ENCODE results near the gene RAP1B. TPM values are rescaled to one million over a fixed set of nuclear protein-coding genes. Genes with fewer than 3 reads are reported as not detected.
A peak's percentile ranks its signal among the peaks of the same experiment; 100 is the strongest.
"Not testable (repeated sequence)": the region's sequence is repeated elsewhere in the genome, so short reads cannot be mapped to it uniquely, and the experiment has no call there.

RAP1B gene
- total and polyA plus RNA-seq, 9 of the 15 experiments (the other 6 are each of a cell fraction or from before 2014, with no cell fraction given): 107 to 309 (median 170) TPM

GRCh38 chr12:68636268-68636667 is 25.6 kb downstream of the RAP1B start:
- Histone ChIP-seq H3K9me3 (replicated peaks; ENCODE audit: control insufficient read depth, insufficient read depth, low read depth, low read length) (no peaks in the 10 kb centered on the region), H3K9me1 (ENCODE audit: control insufficient read depth, insufficient read depth, low read length) (no peaks in the 10 kb centered on the region), H3K27ac (ENCODE audit: extremely low read depth, low read depth, low read length) (no peak overlapping the region; the same call in 2 of the 3 replicates), H3K4me2 (ENCODE audit: insufficient read depth, low read length) (no peak overlapping the region), H3K4me1 (replicated peaks in 1 of 2; ENCODE audit: control insufficient read depth in 2 of 2, insufficient read depth in 2 of 2, low read length in 2 of 2) (no peaks in the 10 kb centered on the region), H3K27me3 (ENCODE audit: control insufficient read depth in 2 of 2, insufficient read depth in 2 of 2, low read length in 2 of 2) (no peaks in the 10 kb centered on the region), H2AFZ (ENCODE audit: low read depth, low read length) (no peak overlapping the region), H3K36me3 (ENCODE audit: control insufficient read depth, insufficient read depth, low read length) (peaks cover 36% of the 10 kb centered on the region; the same call in 2 of the 3 replicates), H3K9ac (ENCODE audit: insufficient read depth in 1 of 2, low read depth in 2 of 2, low read length in 2 of 2) (no peak overlapping the region), H3K79me2 (ENCODE audit: control insufficient read depth, insufficient read depth, low read length) (peaks cover 98% of the 10 kb centered on the region), H3K4me3 (no peak overlapping the region), H4K20me1 (replicated peaks; ENCODE audit: control insufficient read depth, insufficient read depth, low read length) (peaks cover 8% of the 10 kb centered on the region; the same call in 1 of the 2 replicates)
- DNase-seq (ENCODE audit: extremely low read depth in 1 of 4, low spot score in 3 of 4) (no peak), FAIRE-seq (no peak), ATAC-seq (peak; percentile 46)
- ChIA-PET CTCF (ENCODE audit: low intra/inter-chr PET ratio) (no interaction called here), POLR2A (no interaction called here)
- no TSS peak for BruUV-seq (replicated peaks)
- in situ Hi-C loops (cut with MboI): no loop called here
- 63% methylated on average over 2 of the region's 2 CpGs for WGBS (ENCODE audit: insufficient coverage, low coverage, missing lambda C conversion rate)
- intact Hi-C loops (cut with micrococcal nuclease): no loop called here
- TF ChIP-seq ADNP (tag; IDR thresholded peaks at IDR 0.05): no peak
- TF ChIP-seq, protein P1, sequence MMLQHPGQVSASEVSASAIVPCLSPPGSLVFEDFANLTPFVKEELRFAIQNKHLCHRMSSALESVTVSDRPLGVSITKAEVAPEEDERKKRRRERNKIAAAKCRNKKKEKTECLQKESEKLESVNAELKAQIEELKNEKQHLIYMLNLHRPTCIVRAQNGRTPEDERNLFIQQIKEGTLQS (IDR thresholded peaks at IDR 0.05): peak; percentile 37; the same call in 1 of the 2 replicates
- TF ChIP-seq, protein P1 (CRISPR knock-in tag; conservative IDR thresholded peaks at IDR 0.05): no peak
- no peak for TF ChIP-seq NFIC (IDR thresholded peaks at IDR 0.05)
- no peak; the same call in 1 of the 2 replicates for TF ChIP-seq CEBPG (CRISPR knock-in tag; IDR thresholded peaks at IDR 0.05)
- peak in 1 of 2 experiments; percentile 63; a peak in 2 of 4 replicates for TF ChIP-seq CEBPG (tag; conservative IDR thresholded peaks at IDR 0.05 in 1 of 2, IDR thresholded peaks at IDR 0.05 in 1 of 2)
- peak; percentile 34; the same call in 1 of the 2 replicates for TF ChIP-seq CEBPB (tag; IDR thresholded peaks at IDR 0.05)
- TF ChIP-seq, protein P2, sequence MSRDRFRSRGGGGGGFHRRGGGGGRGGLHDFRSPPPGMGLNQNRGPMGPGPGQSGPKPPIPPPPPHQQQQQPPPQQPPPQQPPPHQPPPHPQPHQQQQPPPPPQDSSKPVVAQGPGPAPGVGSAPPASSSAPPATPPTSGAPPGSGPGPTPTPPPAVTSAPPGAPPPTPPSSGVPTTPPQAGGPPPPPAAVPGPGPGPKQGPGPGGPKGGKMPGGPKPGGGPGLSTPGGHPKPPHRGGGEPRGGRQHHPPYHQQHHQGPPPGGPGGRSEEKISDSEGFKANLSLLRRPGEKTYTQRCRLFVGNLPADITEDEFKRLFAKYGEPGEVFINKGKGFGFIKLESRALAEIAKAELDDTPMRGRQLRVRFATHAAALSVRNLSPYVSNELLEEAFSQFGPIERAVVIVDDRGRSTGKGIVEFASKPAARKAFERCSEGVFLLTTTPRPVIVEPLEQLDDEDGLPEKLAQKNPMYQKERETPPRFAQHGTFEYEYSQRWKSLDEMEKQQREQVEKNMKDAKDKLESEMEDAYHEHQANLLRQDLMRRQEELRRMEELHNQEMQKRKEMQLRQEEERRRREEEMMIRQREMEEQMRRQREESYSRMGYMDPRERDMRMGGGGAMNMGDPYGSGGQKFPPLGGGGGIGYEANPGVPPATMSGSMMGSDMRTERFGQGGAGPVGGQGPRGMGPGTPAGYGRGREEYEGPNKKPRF (IDR thresholded peaks at IDR 0.05; ENCODE audit: low read depth, low read length): no peak
- TF ChIP-seq ZNF282 (CRISPR knock-in tag; IDR thresholded peaks at IDR 0.05): no peak

DNA sequence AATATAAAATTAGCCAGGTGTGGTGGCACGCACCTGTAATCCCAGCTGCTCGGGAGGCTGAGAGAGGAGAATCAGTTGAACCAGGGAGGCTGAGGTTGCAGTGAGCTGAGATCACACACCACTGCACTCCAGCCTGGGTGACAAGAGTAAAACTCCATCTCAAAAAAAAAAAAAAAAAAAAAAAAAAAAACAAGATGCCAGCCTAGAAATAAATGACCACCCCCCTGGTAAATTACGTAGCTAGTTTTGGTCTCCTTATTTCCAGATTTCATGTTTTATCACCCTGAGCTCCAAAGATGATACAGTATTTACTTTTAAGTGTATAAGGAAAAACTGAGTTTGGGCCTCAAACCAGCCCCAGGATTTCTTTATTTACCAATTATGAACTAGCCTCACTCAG is 26.7 kb downstream of the RAP1B start:
- H3K4me2 ChIP-seq (ENCODE audit: insufficient read depth, low read length); H3K27me3 ChIP-seq (ENCODE audit: control insufficient read depth in 2 of 2, insufficient read depth in 2 of 2, low read length in 2 of 2); H4K20me1 ChIP-seq (replicated peaks; ENCODE audit: control insufficient read depth, insufficient read depth, low read length); in situ Hi-C loops (cut with MboI); intact Hi-C loops (cut with micrococcal nuclease); H3K9me1 ChIP-seq (ENCODE audit: control insufficient read depth, insufficient read depth, low read length); H3K9ac ChIP-seq (ENCODE audit: insufficient read depth in 1 of 2, low read depth in 2 of 2, low read length in 2 of 2); FAIRE-seq; BruUV-seq (replicated peaks); DNase-seq (ENCODE audit: extremely low read depth in 1 of 4, low spot score in 3 of 4); H3K27ac ChIP-seq (ENCODE audit: extremely low read depth, low read depth, low read length); H3K9me3 ChIP-seq (replicated peaks; ENCODE audit: control insufficient read depth, insufficient read depth, low read depth, low read length); H2AFZ ChIP-seq (ENCODE audit: low read depth, low read length); H3K4me1 ChIP-seq (replicated peaks in 1 of 2; ENCODE audit: control insufficient read depth in 2 of 2, insufficient read depth in 2 of 2, low read length in 2 of 2); CTCF ChIA-PET (ENCODE audit: low intra/inter-chr PET ratio); H3K4me3 ChIP-seq; ATAC-seq: not testable (repeated sequence)
- Histone ChIP-seq H3K79me2 (ENCODE audit: control insufficient read depth, insufficient read depth, low read length) (peaks cover 98% of the 10 kb centered on the region), H3K36me3 (ENCODE audit: control insufficient read depth, insufficient read depth, low read length) (peaks cover 35% of the 10 kb centered on the region; the same call in 2 of the 3 replicates)
- 91% methylated on average over 3 of the region's 3 CpGs for WGBS (ENCODE audit: insufficient coverage, low coverage, missing lambda C conversion rate)
- POLR2A ChIA-PET: interaction anchor here (0.6 kb wide), 1 partner anchor 308 kb away, joined by 3 read pairs; no protein-coding TSS in a partner anchor

Data from K562 (cell line).